Heart right ventricle (tissue), 16 donors: ENCODE data around the gene ANKK1. TPM values are rescaled to one million over a fixed set of nuclear protein-coding genes. Genes with fewer than 3 reads are reported as not detected.

Source experiments
- ATAC-seq, 8 donors: fragments of 200-7000 bp; cut with Tn5 transposase; one replicate each; pipeline ENCODE4 v1.9.1; 2020; ENCODE audit warnings: mild to moderate bottlenecking in 8 of 8, moderate library complexity in 8 of 8, moderate number of reproducible peaks in 1 of 8
- DNase-seq, 2 donors: peaks; one replicate each; pipeline ENCODE4 v3.0.0-alpha.2; 2020
- H3K27ac ChIP-seq, 10 donors: fragments of 200-600 bp; sonication (generic) in 2 of 10; one replicate each; pipeline versions ENCODE4 v1.5.0 to v1.8.0; 2020 to 2022; ENCODE audit warnings: mild to moderate bottlenecking in 3 of 10
- H3K27me3 ChIP-seq, 7 donors: fragments of 200-600 bp; one replicate each; pipeline ENCODE4 v1.8.0; 2021 to 2022; ENCODE audit warnings: mild to moderate bottlenecking in 2 of 7
- H3K36me3 ChIP-seq, 9 donors: fragments of 200-600 bp; sonication (generic) in 1 of 9; one replicate each; pipeline versions ENCODE4 v1.5.0 to v1.8.0; 2020 to 2022; ENCODE audit warnings: mild to moderate bottlenecking in 2 of 9
- H3K4me1 ChIP-seq, 9 donors: fragments of 200-600 bp; sonication (generic) in 1 of 9; one replicate each; pipeline versions ENCODE4 v1.5.0 to v1.8.0; 2020 to 2022; ENCODE audit warnings: mild to moderate bottlenecking in 4 of 9
- H3K4me3 ChIP-seq, 10 donors: fragments of 200-600 bp; sonication (generic) in 2 of 10; one replicate each; pipeline versions ENCODE4 v1.5.0 to v1.8.0; 2020 to 2022; ENCODE audit warnings: mild to moderate bottlenecking in 7 of 10, moderate library complexity in 2 of 10
- H3K9me3 ChIP-seq, 11 donors: fragments of 200-600 bp in 10 of 11; sonication (generic) in 2 of 11; one replicate each; pipeline versions ENCODE4 v1.5.0 to v1.8.0; 2013 to 2022; ENCODE audit warnings: mild to moderate bottlenecking in 2 of 11, control low read depth in 1 of 11, moderate library complexity in 1 of 11
- WGBS, 2 donors: extraction: QIAGEN DNeasy Blood & Tissue Kit; methylation state at CpG; one replicate each; pipeline ENCODE4 v1.1.7; 2013; ENCODE audit warnings: inconsistent platforms in 1 of 2; 5-methylcytosine and 5-hydroxymethylcytosine counted together
- intact Hi-C, 10 donors: fragments of 100-400 bp; cut with DNase I; formaldehyde crosslinking; loops; one replicate each; pipeline versions ENCODE4 v1.11.1 to v1.14.2; 2022
- long read RNA-seq, 3 donors: library from polyadenylated mRNA; unstranded; transcript quantifications; one replicate each; pipeline ENCODE4 v2.0.0, GENCODE V29; 2020 to 2021
- polyA plus RNA-seq, 2 donors: library from polyadenylated mRNA; stranded (reverse); fragments of 200-250 nt; gene quantifications; one replicate each; pipeline ENCODE4 v1.2.3, GENCODE V29; 2013
- total RNA-seq, 10 donors: library from RNA; stranded (reverse); fragmentation: NEBNext Ultra II Directional in 3 of 10; extraction: Animal tissue kit (Norgen Biotek cat#: 25700) in 3 of 10; gene quantifications; one replicate each; pipeline versions ENCODE4 v1.2.1 to v1.2.4, GENCODE V29; 2021 to 2023
- TF ChIP-seq, protein P1 (sequence below), 9 donors: fragments of 200-600 bp; sonication (generic) in 2 of 9; IDR thresholded peaks; one replicate each; pipeline versions ENCODE4 v1.5.0 to v1.8.0; 2021 to 2022; ENCODE audit warnings: antibody characterized with exemption in 9 of 9, mild to moderate bottlenecking in 5 of 9, moderate library complexity in 1 of 9
- donor health status: Arrhythmogenic right ventricular cardiomyopathy.
- donor health status: ischemic (EF 13 %, LVEDD 7.1; RV severe dilation, severe dysfunction).
- donor health status: healthy with polysubstance abuse.
- donor health status: DM: no; HTN: yes; CAD: no.
- donor health status: DM: no; HTN: no; CAD: no.
- donor health status: ischemic (EF 25% LVEDD 6.9; RV normal size, moderate dysfunction).
- donor health status: ischemic (EF 25% LVEDD 5.7; RV mildly dilated, moderate dysfunction).
- donor health status: healthy.
- donor health status: DM: yes; HTN: yes; CAD: no.
- donor health status: Ischemic cardiomyopathy.
- donor health status: ischemic (EF 35%, LVEDD 5.7; RV mildly dilated, moderate dysfunction).
- donor health status: nonischemic (EF 11% LVEDD 7.7; RV severe dilation, severe dysfunction).
- donor health status: DM: yes; HTN: yes; CAD: no.
- donor health status: PGD.
- donor health status: ischemic (EF 29% LVEDD 5.4; RV normal size, mild dysfunction).
- donor health status: nonischemic (EF 23%, LVEDD 6.1; RV moderate dilation, normal function).

The ANKK1 gene, protein sequence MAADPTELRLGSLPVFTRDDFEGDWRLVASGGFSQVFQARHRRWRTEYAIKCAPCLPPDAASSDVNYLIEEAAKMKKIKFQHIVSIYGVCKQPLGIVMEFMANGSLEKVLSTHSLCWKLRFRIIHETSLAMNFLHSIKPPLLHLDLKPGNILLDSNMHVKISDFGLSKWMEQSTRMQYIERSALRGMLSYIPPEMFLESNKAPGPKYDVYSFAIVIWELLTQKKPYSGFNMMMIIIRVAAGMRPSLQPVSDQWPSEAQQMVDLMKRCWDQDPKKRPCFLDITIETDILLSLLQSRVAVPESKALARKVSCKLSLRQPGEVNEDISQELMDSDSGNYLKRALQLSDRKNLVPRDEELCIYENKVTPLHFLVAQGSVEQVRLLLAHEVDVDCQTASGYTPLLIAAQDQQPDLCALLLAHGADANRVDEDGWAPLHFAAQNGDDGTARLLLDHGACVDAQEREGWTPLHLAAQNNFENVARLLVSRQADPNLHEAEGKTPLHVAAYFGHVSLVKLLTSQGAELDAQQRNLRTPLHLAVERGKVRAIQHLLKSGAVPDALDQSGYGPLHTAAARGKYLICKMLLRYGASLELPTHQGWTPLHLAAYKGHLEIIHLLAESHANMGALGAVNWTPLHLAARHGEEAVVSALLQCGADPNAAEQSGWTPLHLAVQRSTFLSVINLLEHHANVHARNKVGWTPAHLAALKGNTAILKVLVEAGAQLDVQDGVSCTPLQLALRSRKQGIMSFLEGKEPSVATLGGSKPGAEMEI
- total RNA-seq (not detected), polyA plus RNA-seq (under 1 TPM; 0.06 to 0.37 TPM)
- long read RNA-seq, donor 1 = 0 reads
- long read RNA-seq, donor 2 = 0 reads
- long read RNA-seq, donor 3 = 0 reads

DNA sequence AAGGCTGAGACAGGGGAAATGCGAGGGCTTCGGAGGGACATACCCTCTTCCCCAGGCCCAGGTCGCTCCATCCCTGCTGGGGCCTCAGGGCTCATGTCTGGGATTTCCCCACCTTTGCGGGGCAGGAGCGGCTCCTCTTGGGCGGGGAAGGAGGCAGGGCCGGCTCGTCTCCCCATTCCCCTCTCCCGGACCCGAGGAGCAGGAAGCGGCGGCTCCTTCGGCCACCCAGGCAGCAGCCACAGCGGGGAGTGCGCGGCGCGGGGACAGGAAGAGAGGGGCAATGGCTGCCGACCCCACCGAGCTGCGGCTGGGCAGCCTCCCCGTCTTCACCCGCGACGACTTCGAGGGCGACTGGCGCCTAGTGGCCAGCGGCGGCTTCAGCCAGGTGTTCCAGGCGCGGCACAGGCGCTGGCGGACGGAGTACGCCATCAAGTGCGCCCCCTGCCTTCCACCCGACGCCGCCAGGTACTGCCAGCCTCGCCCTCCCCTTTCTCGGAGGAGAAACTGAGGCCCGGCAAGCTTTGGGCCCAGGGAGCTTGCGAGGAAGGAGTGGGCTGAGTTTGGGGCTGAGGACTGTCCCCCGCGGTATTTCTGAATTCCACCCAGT, at the start of gene ANKK1:
TSS of gene ANKK1 (plus strand) at position 175 of the 607 bp plus-strand sequence. CDS start at position 281, 106 bp downstream.
- Histone ChIP-seq H3K9me3 (no peaks in the 10 kb centered on the region), H3K4me1 (peaks cover 0 to 12% (median 0%) of the 10 kb centered on the region in 9 donors), H3K27me3 (peaks cover 0 to 37% (median 36%) of the 10 kb centered on the region in 7 donors), H3K27ac (no peak within 1 kb of the TSS), H3K36me3 (no peaks in the 10 kb centered on the region), H3K4me3 (no peak within 1 kb of the TSS)
- intact Hi-C loops = no loop called here
- ATAC-seq = no peak
- WGBS, 2 donors = 11% methylated on average over 45 to 46 of the region's 46 CpGs
- TF ChIP-seq, protein P1, sequence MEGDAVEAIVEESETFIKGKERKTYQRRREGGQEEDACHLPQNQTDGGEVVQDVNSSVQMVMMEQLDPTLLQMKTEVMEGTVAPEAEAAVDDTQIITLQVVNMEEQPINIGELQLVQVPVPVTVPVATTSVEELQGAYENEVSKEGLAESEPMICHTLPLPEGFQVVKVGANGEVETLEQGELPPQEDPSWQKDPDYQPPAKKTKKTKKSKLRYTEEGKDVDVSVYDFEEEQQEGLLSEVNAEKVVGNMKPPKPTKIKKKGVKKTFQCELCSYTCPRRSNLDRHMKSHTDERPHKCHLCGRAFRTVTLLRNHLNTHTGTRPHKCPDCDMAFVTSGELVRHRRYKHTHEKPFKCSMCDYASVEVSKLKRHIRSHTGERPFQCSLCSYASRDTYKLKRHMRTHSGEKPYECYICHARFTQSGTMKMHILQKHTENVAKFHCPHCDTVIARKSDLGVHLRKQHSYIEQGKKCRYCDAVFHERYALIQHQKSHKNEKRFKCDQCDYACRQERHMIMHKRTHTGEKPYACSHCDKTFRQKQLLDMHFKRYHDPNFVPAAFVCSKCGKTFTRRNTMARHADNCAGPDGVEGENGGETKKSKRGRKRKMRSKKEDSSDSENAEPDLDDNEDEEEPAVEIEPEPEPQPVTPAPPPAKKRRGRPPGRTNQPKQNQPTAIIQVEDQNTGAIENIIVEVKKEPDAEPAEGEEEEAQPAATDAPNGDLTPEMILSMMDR (IDR thresholded peaks at IDR 0.05) = peak in 5 of 9 donors; percentile 9 to 25 (median 23)
- no peak for DNase-seq

DNA sequence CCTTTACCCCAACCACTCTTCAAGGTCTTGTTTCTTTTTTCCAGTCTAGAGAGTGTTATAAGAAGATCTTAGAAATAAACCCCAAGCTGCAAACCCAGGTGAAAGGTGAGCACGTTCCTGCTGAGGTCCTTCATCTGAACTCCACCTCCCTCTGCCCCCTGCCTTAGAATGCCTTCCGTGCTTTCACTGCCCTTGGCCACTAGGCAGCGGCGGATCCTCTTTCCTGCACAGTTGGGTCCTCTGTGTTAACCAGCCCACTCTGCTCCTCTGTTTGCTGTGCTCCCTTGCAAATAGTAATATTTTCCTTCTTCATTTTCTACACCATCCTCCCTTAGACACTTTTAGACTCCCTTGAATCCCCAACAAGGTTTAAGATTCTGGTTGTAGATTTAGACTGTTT, 48.8 kb upstream of the ANKK1 start:
- H3K36me3 ChIP-seq = peaks cover 0 to 98% (median 64%) of the 10 kb centered on the region in 9 donors

GRCh38 chr11:113339929-113340589, 47.5 kb upstream of the ANKK1 start:
- no peak overlapping the region for H3K27ac ChIP-seq
- peaks cover 0 to 11% (median 0%) of the 10 kb centered on the region in 11 donors for H3K9me3 ChIP-seq
- H3K27me3 ChIP-seq = no peaks in the 10 kb centered on the region
- no peaks in the 10 kb centered on the region for H3K4me1 ChIP-seq
- TF ChIP-seq, protein P1 (IDR thresholded peaks at IDR 0.05) = no peak
- H3K36me3 ChIP-seq = peaks cover 0 to 98% (median 54%) of the 10 kb centered on the region in 9 donors
- WGBS, 2 donors = 89% methylated on average over 6 of the region's 6 CpGs
- intact Hi-C loops = no loop called here
- H3K4me3 ChIP-seq = no peak overlapping the region
- ATAC-seq (no peak), DNase-seq (no peak)

More for the DNA sequence above, 48.8 kb upstream of the ANKK1 start:
- Histone ChIP-seq H3K9me3 (peaks cover 0 to 11% (median 0%) of the 10 kb centered on the region in 11 donors), H3K4me1 (no peaks in the 10 kb centered on the region), H3K4me3 (no peak overlapping the region), H3K27me3 (no peaks in the 10 kb centered on the region), H3K27ac (no peak overlapping the region)
- no peak for DNase-seq
- intact Hi-C loops = no loop called here
- ATAC-seq = no peak
- WGBS, 2 donors = 71 to 83% methylated on average over 4 of the region's 4 CpGs
- TF ChIP-seq, protein P1 (IDR thresholded peaks at IDR 0.05) = no peak
